GM23338 (cell line): ENCODE results near the gene ACSL4. TPM values are rescaled to one million over a fixed set of nuclear protein-coding genes. Genes with fewer than 3 reads are reported as not detected.

Experiments
- ATAC-seq: fragments of 200-7000 bp; cut with Tn5 transposase; 3 replicates; pipeline ENCODE4 v1.9.1; 2020
- DNase-seq: peaks from one replicate; pipeline ENCODE4 v3.0.0-alpha.2; 2015; ENCODE audit warnings: low spot score
- H2AFZ ChIP-seq: fragments of 200-600 bp; sonication (generic); 2 replicates; pipeline ENCODE4 v1.8.0; 2016; ENCODE audit warnings: antibody characterized with exemption, mild to moderate bottlenecking, moderate library complexity
- H3F3A ChIP-seq: fragments of 200-600 bp; sonication (generic); replicated peaks from 2 replicates; pipeline ENCODE4 v1.8.0; 2017; ENCODE audit warnings: antibody characterized with exemption, mixed run types, low read depth
- H3K27ac ChIP-seq: fragments of 200-600 bp; sonication (generic); 2 replicates; pipeline ENCODE4 v1.6.1; 2016; ENCODE audit warnings: low read depth
- H3K27me3 ChIP-seq: fragments of 200-600 bp; sonication (generic); 2 replicates; pipeline ENCODE4 v1.8.0; 2016; ENCODE audit warnings: mild to moderate bottlenecking, mixed run types, moderate library complexity; ENCODE audit not compliant: insufficient read depth
- H3K36me3 ChIP-seq: fragments of 200-600 bp; sonication (generic); 2 replicates; pipeline ENCODE4 v1.8.0; 2016; ENCODE audit warnings: mild to moderate bottlenecking; ENCODE audit not compliant: insufficient read depth
- H3K4me1 ChIP-seq: fragments of 200-600 bp; sonication (generic); 2 replicates; pipeline ENCODE4 v1.8.0; 2016; ENCODE audit warnings: mild to moderate bottlenecking, moderate library complexity; ENCODE audit not compliant: insufficient read depth
- H3K4me2 ChIP-seq: fragments of 200-600 bp; sonication (generic); 2 replicates; pipeline ENCODE4 v1.7.1; 2017; ENCODE audit warnings: mixed run types
- H3K4me3 ChIP-seq: fragments of 200-600 bp; sonication (generic); 2 replicates; pipeline ENCODE4 v1.6.1; 2016; ENCODE audit warnings: mixed run types
- H3K79me2 ChIP-seq: fragments of 200-600 bp; sonication (generic); replicated peaks from 2 replicates; pipeline ENCODE4 v1.8.0; 2017; ENCODE audit warnings: mild to moderate bottlenecking; ENCODE audit not compliant: insufficient read depth
- H3K9me2 ChIP-seq: fragments of 200-600 bp; sonication (generic); 2 replicates; pipeline ENCODE4 v1.8.0; 2017; ENCODE audit not compliant: insufficient read depth
- H4K20me1 ChIP-seq: fragments of 200-600 bp; sonication (generic); replicated peaks from 2 replicates; pipeline ENCODE4 v1.8.0; 2017; ENCODE audit warnings: mild to moderate bottlenecking; ENCODE audit not compliant: insufficient read depth
- H3K27ac Mint-ChIP-seq: 2 replicates; pipeline ENCODE4 v1.8.0; 2020; ENCODE audit warnings: inconsistent platforms, mild to moderate bottlenecking, moderate library complexity, mixed read lengths
- H3K27me3 Mint-ChIP-seq: 3 replicates; pipeline ENCODE4 v1.8.0; 2022; ENCODE audit warnings: low read depth, mild to moderate bottlenecking, moderate library complexity, mixed read lengths, inconsistent platforms; ENCODE audit not compliant: insufficient read depth, poor library complexity
- H3K36me3 Mint-ChIP-seq: 3 replicates; pipeline ENCODE4 v1.8.0; 2021; ENCODE audit warnings: low read depth, mild to moderate bottlenecking, inconsistent platforms, moderate library complexity, mixed read lengths
- H3K4me1 Mint-ChIP-seq: 3 replicates; pipeline ENCODE4 v1.8.0; 2020; ENCODE audit warnings: mild to moderate bottlenecking, inconsistent platforms, mixed read lengths
- H3K4me3 Mint-ChIP-seq: 3 replicates; pipeline ENCODE4 v1.8.0; 2021; ENCODE audit warnings: moderate library complexity, mild to moderate bottlenecking, inconsistent platforms, mixed read lengths
- H3K9me3 Mint-ChIP-seq: 3 replicates; pipeline ENCODE4 v1.8.0; 2020; ENCODE audit warnings: moderate library complexity, mild to moderate bottlenecking, inconsistent platforms, mixed read lengths
- CREB1 ChIP-seq: fragments of 250-450 bp; sonication (Bioruptor Pico); IDR thresholded peaks from 2 replicates; pipeline ENCODE4 v1.5.0; 2020; ENCODE audit warnings: low read depth, mild to moderate bottlenecking, moderate library complexity
- EZH2 ChIP-seq: fragments of 200-600 bp; sonication (generic); IDR thresholded peaks from one replicate; pipeline ENCODE4 v1.8.0; 2017; ENCODE audit warnings: antibody characterized with exemption, mild to moderate bottlenecking, low read depth; ENCODE audit not compliant: unreplicated experiment
- JUNB ChIP-seq: IDR thresholded peaks from one replicate; pipeline ENCODE4 v1.6.1; 2016; ENCODE audit warnings: antibody characterized with exemption; ENCODE audit not compliant: unreplicated experiment
- POLR2AphosphoS5 ChIP-seq: IDR thresholded peaks from 2 replicates; pipeline ENCODE4 v1.6.1; 2016; ENCODE audit warnings: antibody characterized with exemption, low read depth
- STAT1 ChIP-seq: IDR thresholded peaks from one replicate; pipeline ENCODE4 v1.6.1; 2016; ENCODE audit warnings: antibody characterized with exemption; ENCODE audit not compliant: unreplicated experiment
- ZNF114 ChIP-seq: fragments of 250-450 bp; sonication (Bioruptor Pico); IDR thresholded peaks from 2 replicates; pipeline ENCODE4 v1.5.0; 2020; ENCODE audit warnings: mild to moderate bottlenecking, moderate library complexity
- ZNF331 ChIP-seq: fragments of 250-450 bp; sonication (Bioruptor Pico); IDR thresholded peaks from 2 replicates; pipeline ENCODE4 v1.5.0; 2020; ENCODE audit warnings: low read depth, mild to moderate bottlenecking, moderate library complexity
- polyA plus RNA-seq: library from polyadenylated mRNA; unstranded; fragments of >200 nt; fragmentation: Nextera tagmentation; extraction: Ambion mirVana; gene quantifications from 2 replicates; pipeline ENCODE4 v1.2.1, GENCODE V29; 2016
- total RNA-seq: library from RNA; depleted of rRNA; stranded (reverse); fragments of >200 nt; shearing (Covaris generic); gene quantifications from 2 replicates; pipeline ENCODE4 v1.2.3, GENCODE V29; 2014
- TF ChIP-seq, protein P1 (sequence below), 2 experiments: fragments of 200-600 bp in 1 of 2; sonication (generic) in 1 of 2; conservative IDR thresholded peaks; 2 replicates each; pipeline versions ENCODE4 v1.5.1 to v1.6.1; 2016 to 2017; ENCODE audit warnings: antibody characterized with exemption in 2 of 2, low read depth in 2 of 2, mild to moderate bottlenecking in 2 of 2, moderate library complexity in 1 of 2
- TF ChIP-seq, protein P2 (sequence below): IDR thresholded peaks from 2 replicates; pipeline ENCODE4 v1.6.1; 2016; ENCODE audit warnings: antibody characterized with exemption
- TF ChIP-seq, protein P3 (sequence below): fragments of 250-450 bp; sonication (Bioruptor Pico); IDR thresholded peaks from 2 replicates; pipeline ENCODE4 v1.5.0; 2020; ENCODE audit warnings: mild to moderate bottlenecking, moderate library complexity

The ACSL4 gene
- total and polyA plus RNA-seq, 2 experiments from 2014 or later = 17.8 to 76.3 TPM

DNA sequence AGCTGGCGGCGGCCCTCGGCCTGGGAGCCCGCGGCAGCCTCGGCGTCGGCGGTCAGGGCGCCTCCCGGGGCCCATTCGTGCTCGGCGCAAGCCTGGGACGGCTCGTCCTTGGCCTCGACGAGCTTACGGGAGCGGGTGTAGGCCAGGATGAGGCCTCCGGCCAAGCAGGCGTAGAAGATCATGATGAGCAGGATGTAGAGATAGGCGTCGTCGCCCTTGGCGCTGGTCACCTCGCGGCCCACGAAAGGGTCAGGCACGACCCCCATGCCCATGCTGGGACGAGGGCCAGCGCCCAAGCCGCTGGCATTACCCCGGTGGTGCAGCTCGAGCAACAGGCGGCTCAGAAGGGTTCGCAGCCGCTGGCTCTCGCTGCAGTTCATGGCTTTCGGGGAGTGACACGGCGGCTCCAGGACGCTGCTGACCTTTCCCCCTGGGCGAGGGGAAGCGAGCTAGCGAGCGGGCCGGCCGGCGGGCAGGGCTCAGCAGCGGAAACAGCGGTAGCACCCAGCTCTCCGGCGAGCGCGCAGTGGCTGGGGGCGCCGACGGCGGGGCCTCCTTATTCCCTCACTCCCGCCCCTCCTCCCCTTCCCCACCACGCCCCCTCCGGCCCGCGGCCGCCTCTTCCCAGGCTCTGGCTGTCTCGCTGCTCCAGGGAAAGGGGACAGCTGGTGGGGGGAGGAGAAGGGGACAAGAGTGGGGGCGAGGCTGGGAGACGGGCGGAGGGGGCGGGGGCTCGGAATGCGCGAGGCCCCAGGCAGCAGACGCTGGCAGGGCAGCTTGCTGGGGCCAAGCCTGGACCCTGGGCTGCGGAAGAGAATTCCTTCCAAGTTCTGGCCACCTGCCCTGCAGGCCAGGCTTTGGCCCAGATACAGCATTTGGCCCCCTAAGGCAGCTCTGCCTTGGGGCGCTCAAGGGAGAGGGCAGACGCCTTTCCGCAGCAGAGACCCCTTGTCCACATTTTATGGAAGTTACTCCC is 108.1 kb downstream of the ACSL4 start, which contains the start of gene KCNE5:
KCNE5 (minus strand) TSS at position 532 of the 976 bp plus-strand sequence; CDS start at position 380, 152 bp downstream.
- DNase-seq = peak; percentile 73
- H3K27me3 ChIP-seq = peaks cover 4% of the 10 kb centered on the region; the same call in 1 of the 2 replicates
- H4K20me1 ChIP-seq = no peaks in the 10 kb centered on the region
- H3K4me1 ChIP-seq = no peaks in the 10 kb centered on the region
- peak within 1 kb of the TSS; percentile 66 for H3K4me2 ChIP-seq
- TF ChIP-seq POLR2AphosphoS5 (peak; percentile 47; the same call in 1 of the 2 replicates), ZNF114 (CRISPR knock-in tag) (no peak)
- peak within 1 kb of the TSS; percentile 44 for H3K4me3 ChIP-seq
- H3K27ac Mint-ChIP-seq = no peak within 1 kb of the TSS
- no peaks in the 10 kb centered on the region for H3K79me2 ChIP-seq
- no peaks in the 10 kb centered on the region for H3K36me3 ChIP-seq
- H3K4me3 Mint-ChIP-seq = peak within 1 kb of the TSS; percentile 53
- H3K9me2 ChIP-seq = no peaks in the 10 kb centered on the region
- H3F3A ChIP-seq = no peaks in the 10 kb centered on the region
- peaks cover 5% of the 10 kb centered on the region for H3K27me3 Mint-ChIP-seq
- no peak within 1 kb of the TSS for H3K27ac ChIP-seq
- peaks cover 6% of the 10 kb centered on the region for H3K4me1 Mint-ChIP-seq
- H3K9me3 Mint-ChIP-seq = peaks cover 6% of the 10 kb centered on the region
- peaks cover 4% of the 10 kb centered on the region; the same call in 2 of the 3 replicates for H3K36me3 Mint-ChIP-seq
- ATAC-seq = peak; percentile 89
- peak within 1 kb of the TSS; percentile 28; the same call in 1 of the 2 replicates for H2AFZ ChIP-seq

DNA sequence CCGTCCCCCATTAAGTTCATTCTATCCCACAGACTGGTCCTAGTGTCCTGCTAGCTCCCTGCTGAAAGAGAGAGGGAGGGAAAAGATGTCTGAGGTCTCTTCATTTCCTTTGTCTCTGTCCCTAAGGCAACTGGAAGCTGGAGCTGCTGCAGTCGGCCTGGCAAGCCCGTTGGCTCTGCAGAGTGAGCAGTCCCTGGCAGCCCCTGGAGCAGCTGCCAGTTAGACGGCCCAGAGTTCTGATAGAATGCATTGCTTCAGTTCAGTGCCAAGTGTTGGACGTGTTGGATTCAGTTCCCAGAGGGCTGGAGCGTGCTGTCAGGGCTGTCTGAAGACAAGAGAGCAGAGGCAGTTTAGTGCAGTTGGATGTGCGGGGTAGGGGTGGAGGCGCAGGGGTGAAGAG is 109.1 kb downstream of the ACSL4 start:
- Mint-ChIP-seq H3K27ac (no peak overlapping the region), H3K36me3 (peaks cover 4% of the 10 kb centered on the region; the same call in 2 of the 3 replicates), H3K27me3 (peaks cover 5% of the 10 kb centered on the region), H3K4me3 (peak overlapping the region; percentile 30; the same call in 2 of the 3 replicates), H3K9me3 (peaks cover 6% of the 10 kb centered on the region), H3K4me1 (peaks cover 6% of the 10 kb centered on the region)
- Histone ChIP-seq H2AFZ (peak overlapping the region; percentile 28; the same call in 1 of the 2 replicates), H3K4me3 (peak overlapping the region; percentile 44; the same call in 1 of the 2 replicates), H3K79me2 (no peaks in the 10 kb centered on the region), H3K27me3 (peaks cover 4% of the 10 kb centered on the region; the same call in 1 of the 2 replicates), H3F3A (no peaks in the 10 kb centered on the region), H3K9me2 (no peaks in the 10 kb centered on the region), H4K20me1 (no peaks in the 10 kb centered on the region), H3K4me1 (no peaks in the 10 kb centered on the region), H3K4me2 (peak overlapping the region; percentile 66; the same call in 1 of the 2 replicates), H3K27ac (no peak overlapping the region), H3K36me3 (no peaks in the 10 kb centered on the region)
- peak; percentile 9 for DNase-seq
- no peak for ATAC-seq
- TF ChIP-seq ZNF114 (CRISPR knock-in tag) = no peak
- no peak for TF ChIP-seq ZNF331 (CRISPR knock-in tag)
- TF ChIP-seq EZH2 = no peak
- TF ChIP-seq, protein P1, sequence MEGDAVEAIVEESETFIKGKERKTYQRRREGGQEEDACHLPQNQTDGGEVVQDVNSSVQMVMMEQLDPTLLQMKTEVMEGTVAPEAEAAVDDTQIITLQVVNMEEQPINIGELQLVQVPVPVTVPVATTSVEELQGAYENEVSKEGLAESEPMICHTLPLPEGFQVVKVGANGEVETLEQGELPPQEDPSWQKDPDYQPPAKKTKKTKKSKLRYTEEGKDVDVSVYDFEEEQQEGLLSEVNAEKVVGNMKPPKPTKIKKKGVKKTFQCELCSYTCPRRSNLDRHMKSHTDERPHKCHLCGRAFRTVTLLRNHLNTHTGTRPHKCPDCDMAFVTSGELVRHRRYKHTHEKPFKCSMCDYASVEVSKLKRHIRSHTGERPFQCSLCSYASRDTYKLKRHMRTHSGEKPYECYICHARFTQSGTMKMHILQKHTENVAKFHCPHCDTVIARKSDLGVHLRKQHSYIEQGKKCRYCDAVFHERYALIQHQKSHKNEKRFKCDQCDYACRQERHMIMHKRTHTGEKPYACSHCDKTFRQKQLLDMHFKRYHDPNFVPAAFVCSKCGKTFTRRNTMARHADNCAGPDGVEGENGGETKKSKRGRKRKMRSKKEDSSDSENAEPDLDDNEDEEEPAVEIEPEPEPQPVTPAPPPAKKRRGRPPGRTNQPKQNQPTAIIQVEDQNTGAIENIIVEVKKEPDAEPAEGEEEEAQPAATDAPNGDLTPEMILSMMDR (conservative IDR thresholded peaks at IDR 0.05; ENCODE audit: low read depth in 2 of 2) = no peak
- TF ChIP-seq, protein P2, sequence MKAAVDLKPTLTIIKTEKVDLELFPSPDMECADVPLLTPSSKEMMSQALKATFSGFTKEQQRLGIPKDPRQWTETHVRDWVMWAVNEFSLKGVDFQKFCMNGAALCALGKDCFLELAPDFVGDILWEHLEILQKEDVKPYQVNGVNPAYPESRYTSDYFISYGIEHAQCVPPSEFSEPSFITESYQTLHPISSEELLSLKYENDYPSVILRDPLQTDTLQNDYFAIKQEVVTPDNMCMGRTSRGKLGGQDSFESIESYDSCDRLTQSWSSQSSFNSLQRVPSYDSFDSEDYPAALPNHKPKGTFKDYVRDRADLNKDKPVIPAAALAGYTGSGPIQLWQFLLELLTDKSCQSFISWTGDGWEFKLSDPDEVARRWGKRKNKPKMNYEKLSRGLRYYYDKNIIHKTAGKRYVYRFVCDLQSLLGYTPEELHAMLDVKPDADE = no peak
- no peak for TF ChIP-seq STAT1
- no peak for TF ChIP-seq POLR2AphosphoS5
- TF ChIP-seq CREB1 (CRISPR knock-in tag) = no peak
- no peak for TF ChIP-seq JUNB
- TF ChIP-seq, protein P3, sequence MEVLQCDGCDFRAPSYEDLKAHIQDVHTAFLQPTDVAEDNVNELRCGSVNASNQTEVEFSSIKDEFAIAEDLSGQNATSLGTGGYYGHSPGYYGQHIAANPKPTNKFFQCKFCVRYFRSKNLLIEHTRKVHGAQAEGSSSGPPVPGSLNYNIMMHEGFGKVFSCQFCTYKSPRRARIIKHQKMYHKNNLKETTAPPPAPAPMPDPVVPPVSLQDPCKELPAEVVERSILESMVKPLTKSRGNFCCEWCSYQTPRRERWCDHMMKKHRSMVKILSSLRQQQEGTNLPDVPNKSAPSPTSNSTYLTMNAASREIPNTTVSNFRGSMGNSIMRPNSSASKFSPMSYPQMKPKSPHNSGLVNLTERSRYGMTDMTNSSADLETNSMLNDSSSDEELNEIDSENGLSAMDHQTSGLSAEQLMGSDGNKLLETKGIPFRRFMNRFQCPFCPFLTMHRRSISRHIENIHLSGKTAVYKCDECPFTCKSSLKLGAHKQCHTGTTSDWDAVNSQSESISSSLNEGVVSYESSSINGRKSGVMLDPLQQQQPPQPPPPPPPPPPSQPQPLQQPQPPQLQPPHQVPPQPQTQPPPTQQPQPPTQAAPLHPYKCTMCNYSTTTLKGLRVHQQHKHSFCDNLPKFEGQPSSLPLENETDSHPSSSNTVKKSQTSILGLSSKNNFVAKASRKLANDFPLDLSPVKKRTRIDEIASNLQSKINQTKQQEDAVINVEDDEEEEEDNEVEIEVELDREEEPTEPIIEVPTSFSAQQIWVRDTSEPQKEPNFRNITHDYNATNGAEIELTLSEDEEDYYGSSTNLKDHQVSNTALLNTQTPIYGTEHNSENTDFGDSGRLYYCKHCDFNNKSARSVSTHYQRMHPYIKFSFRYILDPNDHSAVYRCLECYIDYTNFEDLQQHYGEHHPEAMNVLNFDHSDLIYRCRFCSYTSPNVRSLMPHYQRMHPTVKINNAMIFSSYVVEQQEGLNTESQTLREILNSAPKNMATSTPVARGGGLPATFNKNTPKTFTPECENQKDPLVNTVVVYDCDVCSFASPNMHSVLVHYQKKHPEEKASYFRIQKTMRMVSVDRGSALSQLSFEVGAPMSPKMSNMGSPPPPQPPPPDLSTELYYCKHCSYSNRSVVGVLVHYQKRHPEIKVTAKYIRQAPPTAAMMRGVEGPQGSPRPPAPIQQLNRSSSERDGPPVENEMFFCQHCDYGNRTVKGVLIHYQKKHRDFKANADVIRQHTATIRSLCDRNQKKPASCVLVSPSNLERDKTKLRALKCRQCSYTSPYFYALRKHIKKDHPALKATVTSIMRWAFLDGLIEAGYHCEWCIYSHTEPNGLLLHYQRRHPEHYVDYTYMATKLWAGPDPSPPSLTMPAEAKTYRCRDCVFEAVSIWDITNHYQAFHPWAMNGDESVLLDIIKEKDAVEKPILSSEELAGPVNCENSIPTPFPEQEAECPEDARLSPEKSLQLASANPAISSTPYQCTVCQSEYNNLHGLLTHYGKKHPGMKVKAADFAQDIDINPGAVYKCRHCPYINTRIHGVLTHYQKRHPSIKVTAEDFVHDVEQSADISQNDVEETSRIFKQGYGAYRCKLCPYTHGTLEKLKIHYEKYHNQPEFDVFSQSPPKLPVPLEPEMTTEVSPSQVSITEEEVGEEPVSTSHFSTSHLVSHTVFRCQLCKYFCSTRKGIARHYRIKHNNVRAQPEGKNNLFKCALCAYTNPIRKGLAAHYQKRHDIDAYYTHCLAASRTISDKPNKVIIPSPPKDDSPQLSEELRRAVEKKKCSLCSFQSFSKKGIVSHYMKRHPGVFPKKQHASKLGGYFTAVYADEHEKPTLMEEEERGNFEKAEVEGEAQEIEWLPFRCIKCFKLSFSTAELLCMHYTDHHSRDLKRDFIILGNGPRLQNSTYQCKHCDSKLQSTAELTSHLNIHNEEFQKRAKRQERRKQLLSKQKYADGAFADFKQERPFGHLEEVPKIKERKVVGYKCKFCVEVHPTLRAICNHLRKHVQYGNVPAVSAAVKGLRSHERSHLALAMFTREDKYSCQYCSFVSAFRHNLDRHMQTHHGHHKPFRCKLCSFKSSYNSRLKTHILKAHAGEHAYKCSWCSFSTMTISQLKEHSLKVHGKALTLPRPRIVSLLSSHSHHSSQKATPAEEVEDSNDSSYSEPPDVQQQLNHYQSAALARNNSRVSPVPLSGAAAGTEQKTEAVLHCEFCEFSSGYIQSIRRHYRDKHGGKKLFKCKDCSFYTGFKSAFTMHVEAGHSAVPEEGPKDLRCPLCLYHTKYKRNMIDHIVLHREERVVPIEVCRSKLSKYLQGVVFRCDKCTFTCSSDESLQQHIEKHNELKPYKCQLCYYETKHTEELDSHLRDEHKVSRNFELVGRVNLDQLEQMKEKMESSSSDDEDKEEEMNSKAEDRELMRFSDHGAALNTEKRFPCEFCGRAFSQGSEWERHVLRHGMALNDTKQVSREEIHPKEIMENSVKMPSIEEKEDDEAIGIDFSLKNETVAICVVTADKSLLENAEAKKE (CRISPR knock-in tag) = no peak
